H1 (cell line): ENCODE measurements around the gene BLOC1S3. TPM values are rescaled to one million over a fixed set of nuclear protein-coding genes. Genes with fewer than 3 reads are reported as not detected.

Experiments used
- CTCF ChIA-PET: fragments of 300-600 bp; sonication (Branson Sonifier 250); formaldehyde crosslinking; loops from one replicate; lab custom pipeline; 2021; ENCODE audit not compliant: partially characterized antibody; lab: Charles Lee
- POLR2A ChIA-PET: fragments of 300-600 bp; sonication (Branson Sonifier 250); formaldehyde crosslinking; loops from one replicate; lab custom pipeline; 2021; ENCODE audit warnings: inconsistent platforms; ENCODE audit not compliant: partially characterized antibody; lab: Charles Lee
- DNase-seq, 2 experiments: peaks; one replicate each; pipeline versions ENCODE4 v3.0.0 to v3.0.0-alpha.2; 2010 to 2022; ENCODE audit warnings: low spot score in 2 of 2, low read depth in 1 of 2, mixed read lengths in 1 of 2
- FAIRE-seq: peaks from 2 replicates; lab custom pipeline; 2011; peaks lifted over from hg19 to GRCh38; lab: Jason Lieb, UNC
- H2AFZ ChIP-seq: 2 replicates; pipeline ENCODE4 v1.8.1; 2012; ENCODE audit warnings: low read length, inconsistent platforms
- H2AK5ac ChIP-seq: 2 replicates; pipeline ENCODE4 v1.6.1; 2013; ENCODE audit warnings: low read depth, low read length
- H2BK120ac ChIP-seq: replicated peaks from 2 replicates; pipeline ENCODE3; 2013; ENCODE audit warnings: low read depth, low read length, inconsistent platforms
- H2BK12ac ChIP-seq: 2 replicates; pipeline ENCODE4 v1.6.1; 2013; ENCODE audit warnings: low read depth, low read length
- H2BK15ac ChIP-seq: 2 replicates; pipeline ENCODE4 v1.6.1; 2013; ENCODE audit warnings: low read length
- H2BK20ac ChIP-seq: 2 replicates; pipeline ENCODE4 v1.6.1; 2013; ENCODE audit warnings: low read length
- H2BK5ac ChIP-seq: 2 replicates; pipeline ENCODE4 v1.6.1; 2013; ENCODE audit warnings: low read depth, low read length
- H3K14ac ChIP-seq: 2 replicates; pipeline ENCODE4 v1.6.1; 2013; ENCODE audit warnings: inconsistent platforms; ENCODE audit not compliant: insufficient read length
- H3K18ac ChIP-seq: 2 replicates; pipeline ENCODE4 v1.6.1; 2013; ENCODE audit warnings: low read length; ENCODE audit errors: extremely low read depth
- H3K23ac ChIP-seq: 2 replicates; pipeline ENCODE4 v1.6.1; 2013; ENCODE audit warnings: inconsistent platforms; ENCODE audit not compliant: insufficient read length
- H3K23me2 ChIP-seq: 2 replicates; pipeline ENCODE4 v1.6.1; 2013; ENCODE audit warnings: low read depth, low read length
- H3K27ac ChIP-seq: 2 replicates; pipeline ENCODE4 v1.6.1; 2011; ENCODE audit warnings: low read depth, low read length, inconsistent platforms
- H3K27me3 ChIP-seq, 4 experiments: replicated peaks in 1 of 4; 1 replicate in 1 of 4; 2 replicates in 3 of 4; pipeline versions ENCODE4 v1.6.1 to v1.8.1; 2011 to 2013; ENCODE audit warnings: low read length in 3 of 4, mild to moderate bottlenecking in 3 of 4, inconsistent platforms in 2 of 4, mixed read lengths in 2 of 4, moderate library complexity in 1 of 4; ENCODE audit not compliant: control insufficient read depth in 3 of 4, insufficient read depth in 3 of 4; ENCODE audit errors: extremely low read depth in 1 of 4
- H3K36me3 ChIP-seq, 4 experiments: 2 replicates each; pipeline versions ENCODE4 v1.6.1 to v1.8.1; 2011 to 2013; ENCODE audit warnings: mild to moderate bottlenecking in 4 of 4, low read length in 3 of 4, moderate library complexity in 2 of 4, control low read depth in 1 of 4, inconsistent platforms in 1 of 4; ENCODE audit not compliant: insufficient read depth in 4 of 4, control insufficient read depth in 2 of 4
- H3K4ac ChIP-seq: replicated peaks from 2 replicates; pipeline ENCODE3; 2013; ENCODE audit warnings: low read length, low read depth, mixed read lengths, inconsistent platforms; ENCODE audit not compliant: insufficient read length
- H3K4me1 ChIP-seq, 4 experiments: replicated peaks in 1 of 4; 1 replicate in 1 of 4; 2 replicates in 3 of 4; pipeline versions ENCODE4 v1.6.1 to v1.8.1; 2011 to 2013; ENCODE audit warnings: low read length in 3 of 4, inconsistent platforms in 2 of 4, mixed read lengths in 1 of 4; ENCODE audit not compliant: insufficient read depth in 4 of 4, control insufficient read depth in 3 of 4
- H3K4me2 ChIP-seq, 2 experiments: 2 replicates each; pipeline versions ENCODE4 v1.6.1 to v1.8.1; 2011 to 2013; ENCODE audit warnings: low read depth in 2 of 2, low read length in 2 of 2, control low read depth in 1 of 2, inconsistent platforms in 1 of 2, mild to moderate bottlenecking in 1 of 2; ENCODE audit not compliant: insufficient read depth in 1 of 2
- H3K4me3 ChIP-seq, 4 experiments: fragments of 200-600, 300-600 bp in 1 of 4; sonication (generic), shearing (Covaris generic), sonication (Bioruptor Twin) in 1 of 4; 2 replicates each; pipeline versions ENCODE4 v1.5.1 to v1.8.1; 2011 to 2016; ENCODE audit warnings: low read length in 4 of 4, low read depth in 3 of 4, control low read depth in 2 of 4, inconsistent platforms in 2 of 4, mild to moderate bottlenecking in 2 of 4, mixed read lengths in 1 of 4, moderate library complexity in 1 of 4; ENCODE audit not compliant: insufficient read depth in 2 of 4; ENCODE audit errors: extremely low read depth in 1 of 4
- H3K56ac ChIP-seq: replicated peaks from 2 replicates; pipeline ENCODE3; 2013; ENCODE audit warnings: low read depth, mild to moderate bottlenecking, mixed read lengths, low read length, inconsistent platforms; ENCODE audit not compliant: insufficient read length
- H3K79me1 ChIP-seq: 2 replicates; pipeline ENCODE4 v1.6.1; 2013; ENCODE audit warnings: low read depth, low read length, control low read depth
- H3K79me2 ChIP-seq, 2 experiments: 2 replicates each; pipeline versions ENCODE4 v1.6.1 to v1.8.1; 2012 to 2013; ENCODE audit warnings: low read length in 2 of 2, mild to moderate bottlenecking in 2 of 2, inconsistent platforms in 1 of 2; ENCODE audit not compliant: insufficient read depth in 2 of 2, control insufficient read depth in 1 of 2
- H3K9ac ChIP-seq, 4 experiments: replicated peaks in 1 of 4; 1 replicate in 1 of 4; 2 replicates in 3 of 4; pipeline versions ENCODE4 v1.6.1 to v1.8.1; 2011 to 2013; ENCODE audit warnings: low read depth in 3 of 4, low read length in 3 of 4, control low read depth in 2 of 4, mild to moderate bottlenecking in 2 of 4, moderate library complexity in 2 of 4, inconsistent platforms in 1 of 4; ENCODE audit errors: extremely low read depth in 1 of 4
- H3K9me3 ChIP-seq, 2 experiments: 2 replicates each; pipeline versions ENCODE4 v1.6.1 to v1.8.1; 2012 to 2013; ENCODE audit warnings: mild to moderate bottlenecking in 2 of 2, moderate library complexity in 2 of 2, control low read depth in 1 of 2, inconsistent platforms in 1 of 2, low read depth in 1 of 2, low read length in 1 of 2, mixed read lengths in 1 of 2; ENCODE audit not compliant: insufficient read depth in 2 of 2
- H4K20me1 ChIP-seq, 2 experiments: replicated peaks in 1 of 2; 2 replicates each; pipeline versions ENCODE3 to v1.8.1; 2011 to 2013; ENCODE audit warnings: inconsistent platforms in 2 of 2, low read length in 2 of 2, mild to moderate bottlenecking in 1 of 2; ENCODE audit not compliant: insufficient read depth in 2 of 2, control insufficient read depth in 1 of 2
- H4K5ac ChIP-seq: 2 replicates; pipeline ENCODE4 v1.6.1; 2013; ENCODE audit warnings: low read length, low read depth, mixed read lengths, inconsistent platforms; ENCODE audit not compliant: insufficient read length
- H4K8ac ChIP-seq: 2 replicates; pipeline ENCODE4 v1.8.0; 2013; ENCODE audit warnings: mild to moderate bottlenecking, moderate library complexity, low read length, inconsistent platforms; ENCODE audit not compliant: insufficient read depth; ENCODE audit errors: extremely low read depth
- H4K91ac ChIP-seq: replicated peaks from 2 replicates; pipeline ENCODE3; 2013; ENCODE audit warnings: low read length, mixed read lengths, inconsistent platforms; ENCODE audit not compliant: insufficient read length
- KDM5A ChIP-seq: fragments of 200-600 bp; IDR thresholded peaks from 2 replicates; pipeline ENCODE4 v1.7.1; 2012; ENCODE audit warnings: mild to moderate bottlenecking, low read length, inconsistent platforms, mixed read lengths
- NANOG ChIP-seq: IDR thresholded peaks from 2 replicates; pipeline ENCODE4 v1.6.1; 2011; ENCODE audit warnings: low read length, low read depth, mild to moderate bottlenecking, inconsistent platforms; ENCODE audit not compliant: insufficient read depth, poor library complexity, severe bottlenecking
- POLR2A ChIP-seq, 2 experiments: IDR thresholded peaks; 1 replicate in 1 of 2; 2 replicates in 1 of 2; pipeline ENCODE4 v1.6.1; 2011; ENCODE audit warnings: low read depth in 2 of 2, low read length in 2 of 2, mild to moderate bottlenecking in 2 of 2; ENCODE audit errors: control extremely low read depth in 1 of 2
- RFX5 ChIP-seq: IDR thresholded peaks from 2 replicates; pipeline ENCODE4 v1.6.1; 2011; ENCODE audit warnings: low read depth, low read length, improper control_type of control experiment, borderline replicate concordance
- SRF ChIP-seq: IDR thresholded peaks from 2 replicates; pipeline ENCODE4 v1.6.1; 2011; ENCODE audit warnings: mild to moderate bottlenecking, low read depth, low read length, moderate library complexity
- ZNF274 ChIP-seq: IDR thresholded peaks from 2 replicates; pipeline ENCODE4 v1.7.0; 2012; ENCODE audit warnings: low read length, borderline replicate concordance; ENCODE audit errors: extremely low read depth
- WGBS, 2 experiments: shearing (Covaris generic) in 1 of 2; methylation state at CpG; one replicate each; pipeline versions ENCODE4 v1.1.6 to v1.1.7; 2013 to 2015; ENCODE audit warnings: low lambda C conversion rate in 2 of 2, mixed read lengths in 2 of 2, inconsistent platforms in 1 of 2, low coverage in 1 of 2, missing lambda C conversion rate in 1 of 2; ENCODE audit not compliant: insufficient replicate concordance in 2 of 2, insufficient coverage in 1 of 2, insufficient read length in 1 of 2; ENCODE audit errors: extremely low coverage in 1 of 2, missing lambda C conversion rate in 1 of 2; 5-methylcytosine and 5-hydroxymethylcytosine counted together
- polyA plus RNA-seq, 7 experiments: library from polyadenylated mRNA; depleted of rRNA in 3 of 7; stranded (reverse) in 5 of 7; unstranded in 2 of 7; fragments of >200 nt in 5 of 7; fragments of 200-250 nt in 2 of 7; gene quantifications; 1 replicate in 5 of 7; 2 replicates in 1 of 7; 4 replicates in 1 of 7; pipeline versions ENCODE4 v1.2.1 to v1.2.3, GENCODE V29; 2011 to 2013; ENCODE audit warnings: missing spikeins in 2 of 7, mixed read lengths in 2 of 7
- total RNA-seq: library from RNA; stranded (reverse); fragmentation: NEBNext Ultra II Directional; extraction: Animal tissue kit (Norgen Biotek cat#: 25700); gene quantifications from 2 replicates; pipeline ENCODE4 v1.2.1, GENCODE V29; 2021

Gene BLOC1S3
- total and polyA plus RNA-seq, 2 of the 8 experiments (the other 6 are each of a cell fraction or from before 2014, with no cell fraction given) = 6.0 to 6.1 TPM

- Histone ChIP-seq H2BK12ac (no peak overlapping the region), H3K79me1 (no peaks in the 10 kb centered on the region), H3K56ac (no peak overlapping the region), H3K4me2 (no peak overlapping the region), H3K4me3 (no peak overlapping the region), H3K18ac (no peak overlapping the region), H3K4ac (no peak overlapping the region), H2AFZ (no peak overlapping the region), H3K27ac (no peak overlapping the region), H2BK5ac (no peak overlapping the region), H2BK15ac (peak overlapping the region; percentile 31; the same call in 1 of the 2 replicates), H3K9me3 (no peaks in the 10 kb centered on the region), H4K91ac (no peak overlapping the region), H3K27me3 (peaks cover 0 to 6% (median 4%) of the 10 kb centered on the region in 4 experiments; a peak in 3 of 7 replicates), H4K8ac (0 out of 2 replicates have a peak overlapping the region, but pooled peaks have one; percentile 89), H2BK20ac (no peak overlapping the region), H3K79me2 (no peaks in the 10 kb centered on the region), H3K36me3 (no peaks in the 10 kb centered on the region), H3K14ac (no peak overlapping the region), H3K23me2 (no peaks in the 10 kb centered on the region), H2BK120ac (no peak overlapping the region), H3K9ac (no peak overlapping the region), H3K23ac (no peak overlapping the region), H3K4me1 (peaks cover 0 to 17% (median 8%) of the 10 kb centered on the region in 4 experiments; a peak in 5 of 7 replicates), H2AK5ac (no peak overlapping the region), H4K5ac (no peak overlapping the region), H4K20me1 (peaks cover 0 to 6% of the 10 kb centered on the region in 2 experiments)
- FAIRE-seq (no peak), DNase-seq (no peak)
- no peak for TF ChIP-seq KDM5A
- no peak for TF ChIP-seq ZNF274
- no peak for TF ChIP-seq POLR2A (IDR thresholded peaks at IDR 0.05; ENCODE audit: control extremely low read depth in 1 of 2, low read depth in 2 of 2, low read length in 2 of 2)
- TF ChIP-seq SRF = no peak
- TF ChIP-seq NANOG = no peak
- TF ChIP-seq RFX5 = no peak
- CTCF ChIA-PET = interaction anchor here (0.6 to 5.6 kb wide), 12 partner anchors 10 to 314 kb away, joined by 3 to 54 read pairs (median 4); partner anchors contain the start of genes BLOC1S3 and TRAPPC6A
- POLR2A ChIA-PET = interaction anchor here (0.6 to 2.2 kb wide), 3 partner anchors 10 to 71 kb away, joined by 3 to 7 read pairs (median 4); partner anchors contain the start of gene BLOC1S3
- WGBS, 2 experiments = 82% methylated on average over 17 of the region's 18 CpGs; no CpG with 5 or more reads in 1 of the 2 experiments
Observed at GRCh38 chr19:45162608-45163143, 15.9 kb upstream of the BLOC1S3 start.
